SW 1271 (cell line): Measurements from ENCODE around the gene HIP1R.

Experiments
- DNase-seq, 2 experiments: peaks; one replicate each; lab custom pipeline; 2025; lab: John Stamatoyannopoulos, UW

Gene HIP1R

DNA sequence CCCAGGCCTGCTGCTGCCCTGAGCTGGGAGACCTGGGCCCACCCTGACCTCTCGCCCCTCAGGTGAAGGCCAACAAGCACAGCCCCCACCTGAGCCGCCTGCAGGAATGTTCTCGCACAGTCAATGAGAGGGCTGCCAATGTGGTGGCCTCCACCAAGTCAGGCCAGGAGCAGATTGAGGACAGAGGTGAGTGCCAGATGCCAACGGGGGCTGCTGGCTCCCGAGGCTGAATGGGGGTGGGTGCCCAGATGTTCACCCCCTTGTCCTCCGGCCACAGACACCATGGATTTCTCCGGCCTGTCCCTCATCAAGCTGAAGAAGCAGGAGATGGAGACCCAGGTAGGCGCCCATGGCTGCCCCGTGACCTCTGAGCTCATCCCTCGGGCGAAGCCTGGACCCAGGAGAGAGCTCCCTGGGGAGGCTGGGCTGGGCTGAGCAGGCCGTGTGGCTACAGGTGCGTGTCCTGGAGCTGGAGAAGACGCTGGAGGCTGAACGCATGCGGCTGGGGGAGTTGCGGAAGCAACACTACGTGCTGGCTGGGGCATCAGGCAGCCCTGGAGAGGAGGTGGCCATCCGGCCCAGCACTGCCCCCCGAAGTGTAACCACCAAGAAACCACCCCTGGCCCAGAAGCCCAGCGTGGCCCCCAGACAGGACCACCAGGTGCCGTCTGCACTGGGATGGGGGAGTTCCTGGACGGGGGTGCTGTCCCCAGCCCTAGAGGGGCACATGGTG is 25.8 kb downstream of the HIP1R start:
- DNase-seq = no peak

DNA sequence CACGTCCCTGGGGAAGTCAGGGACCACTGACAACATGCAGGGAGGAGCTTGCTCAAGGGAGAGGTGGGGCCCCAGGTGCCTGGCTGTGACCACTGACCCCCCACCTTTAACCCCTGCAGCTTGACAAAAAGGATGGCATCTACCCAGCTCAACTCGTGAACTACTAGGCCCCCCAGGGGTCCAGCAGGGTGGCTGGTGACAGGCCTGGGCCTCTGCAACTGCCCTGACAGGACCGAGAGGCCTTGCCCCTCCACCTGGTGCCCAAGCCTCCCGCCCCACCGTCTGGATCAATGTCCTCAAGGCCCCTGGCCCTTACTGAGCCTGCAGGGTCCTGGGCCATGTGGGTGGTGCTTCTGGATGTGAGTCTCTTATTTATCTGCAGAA is 26.3 kb downstream of the HIP1R start:
- DNase-seq = no peak

GRCh38 chr12:122862110-122862634 is 26.9 kb downstream of the HIP1R start:
- no peak for DNase-seq

GRCh38 chr12:122862872-122863701 is 27.8 kb downstream of the HIP1R start:
- no peak for DNase-seq

DNA sequence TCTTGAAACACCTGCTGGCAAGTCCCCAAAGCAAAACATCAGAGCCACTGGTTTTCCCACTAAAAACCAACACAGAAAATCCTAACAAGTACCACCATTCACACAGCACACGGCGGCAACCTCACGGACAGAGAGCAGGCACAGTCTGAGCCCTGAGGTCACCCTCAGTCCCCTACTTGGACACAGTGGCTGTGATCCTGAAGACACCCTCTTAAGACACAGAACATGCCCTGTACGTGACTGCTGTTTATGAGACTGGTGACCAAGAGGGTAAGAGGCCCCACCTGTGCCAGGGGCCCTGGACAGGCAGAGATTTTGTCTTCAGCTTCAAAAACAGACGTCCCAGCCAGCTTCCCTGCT is 29.6 kb downstream of the HIP1R start:
- no peak for DNase-seq

- DNase-seq = no peak
Observed at GRCh38 chr12:122865268-122866231, 30.3 kb downstream of the HIP1R start.

DNA sequence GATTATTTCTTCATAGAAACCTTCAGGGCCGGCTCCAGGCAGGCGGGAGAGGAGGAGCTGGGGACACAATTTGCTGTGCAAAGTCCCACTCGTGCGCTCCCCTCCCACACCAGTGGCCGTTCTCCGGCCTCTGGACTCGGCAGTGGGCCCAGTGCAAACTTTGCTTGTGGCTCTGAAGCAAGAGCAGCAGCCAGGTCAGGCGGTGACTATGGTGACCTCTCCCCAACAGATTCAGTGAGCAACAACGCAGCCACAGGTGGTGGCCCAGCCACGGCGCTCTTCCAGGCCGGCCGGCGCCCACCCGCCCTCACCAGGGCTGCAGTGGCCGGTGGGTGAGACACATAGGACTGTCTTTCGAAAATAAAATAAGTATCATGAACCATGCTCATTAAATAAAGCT is 31.1 kb downstream of the HIP1R start:
- no peak for DNase-seq

GRCh38 chr12:122866950-122867607 is 31.8 kb downstream of the HIP1R start:
- no peak for DNase-seq

DNA sequence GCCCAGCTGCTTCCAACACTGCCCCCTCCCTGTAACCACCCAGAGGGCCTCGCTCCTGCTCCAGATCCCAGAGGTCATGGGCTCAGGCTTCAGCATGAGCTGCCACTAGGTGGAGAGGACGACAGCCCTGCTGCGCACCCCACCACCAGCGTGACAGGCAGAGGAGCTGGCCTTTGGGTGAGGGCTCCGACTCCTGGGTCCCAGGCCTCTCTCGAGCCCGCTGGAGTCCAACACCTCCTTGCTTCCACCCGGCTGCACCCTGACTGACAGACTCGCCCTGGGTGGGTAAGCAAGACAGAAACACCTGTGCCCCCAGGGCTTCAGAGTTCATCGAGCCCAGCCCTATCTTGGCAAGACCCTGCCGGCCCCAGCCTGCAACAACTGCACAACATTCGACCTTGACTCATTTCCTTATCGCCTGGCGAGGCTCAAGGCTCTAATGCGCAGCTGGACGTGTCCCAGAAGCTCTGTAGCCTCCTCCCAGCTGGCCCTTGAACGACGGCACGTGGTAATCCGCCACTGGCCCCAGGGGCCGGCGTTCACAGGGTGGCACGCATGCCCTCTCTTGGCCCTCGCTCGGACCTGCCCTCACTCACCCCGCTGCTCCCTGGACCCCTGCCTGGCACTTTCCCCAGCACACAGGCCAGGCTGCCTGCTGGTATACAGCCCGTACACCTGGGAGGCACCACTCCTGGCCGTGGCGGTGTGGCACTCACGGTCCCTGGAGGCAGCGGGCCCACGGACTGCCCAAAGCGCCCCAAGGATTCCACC is 32.6 kb downstream of the HIP1R start:
- DNase-seq = no peak

- no peak for DNase-seq
Observed at GRCh38 chr12:122868471-122869177, 33.4 kb downstream of the HIP1R start.

GRCh38 chr12:122869207-122869973 is 34.1 kb downstream of the HIP1R start:
- DNase-seq = no peak

- DNase-seq = no peak
Observed at GRCh38 chr12:122870163-122870842, 35.0 kb downstream of the HIP1R start.

DNA sequence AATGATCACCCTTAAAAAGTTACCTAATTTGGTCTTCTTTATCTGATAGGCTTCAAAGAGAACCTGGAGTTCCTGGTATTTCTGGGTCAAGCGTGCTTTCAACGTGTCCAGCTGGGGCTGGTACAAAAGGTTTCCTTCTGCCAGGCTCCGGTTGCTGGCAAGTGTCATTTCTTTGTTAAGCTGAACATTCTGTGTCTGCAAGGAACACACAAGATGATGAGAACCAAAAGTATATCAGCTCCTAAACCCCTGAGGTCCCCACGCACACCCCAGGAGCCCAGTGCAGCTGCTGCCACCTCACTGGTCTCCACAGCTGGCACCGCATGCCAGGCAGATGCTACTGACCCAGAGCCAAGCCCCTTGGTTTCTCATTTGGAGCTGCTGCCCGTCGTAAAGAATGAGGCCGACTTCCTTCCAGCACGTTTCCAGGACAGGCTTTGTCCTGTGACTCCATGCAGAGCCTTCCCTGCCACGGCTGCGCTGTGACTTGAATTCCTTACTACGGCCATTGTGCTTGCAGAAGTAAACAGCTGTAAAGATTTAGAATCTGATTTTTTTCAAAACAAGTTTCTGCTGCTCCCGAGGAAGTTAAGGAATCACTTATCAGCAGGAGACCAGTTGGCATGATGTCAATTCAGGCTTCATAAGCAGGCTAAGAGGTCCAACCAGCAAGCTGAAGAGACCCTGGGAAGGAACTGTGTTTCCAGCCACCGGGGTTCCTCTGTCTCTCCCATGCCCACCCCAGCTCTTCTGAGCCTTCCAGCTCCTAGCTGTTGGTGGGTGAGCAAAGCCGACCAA is 35.8 kb downstream of the HIP1R start:
- no peak for DNase-seq

GRCh38 chr12:122871851-122872780 is 36.9 kb downstream of the HIP1R start:
- no peak for DNase-seq

DNA sequence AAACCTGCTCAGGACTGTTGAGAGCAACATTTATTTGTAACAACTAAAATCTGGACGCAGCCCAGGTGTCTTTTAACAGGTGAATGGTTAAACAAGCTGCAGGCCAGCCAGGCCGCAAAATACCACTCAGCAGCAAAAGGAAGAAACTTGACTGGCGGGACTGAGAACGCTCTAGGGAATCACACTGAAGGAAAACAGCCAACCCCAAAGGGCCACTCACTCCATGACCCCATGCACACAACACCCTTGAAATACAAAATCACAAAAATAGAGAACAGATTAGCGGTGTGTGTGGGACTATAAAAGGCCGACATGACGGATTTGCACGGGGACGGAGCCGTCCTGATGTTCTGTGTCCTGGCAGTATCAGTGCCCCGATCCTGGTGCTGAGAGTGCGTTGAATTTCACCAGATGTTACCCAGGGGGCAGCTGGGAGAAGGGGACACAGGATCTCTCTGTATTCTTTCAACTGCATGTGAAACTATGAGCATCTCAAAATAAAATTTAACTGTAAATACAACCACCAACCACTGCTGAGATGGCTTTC is 37.6 kb downstream of the HIP1R start:
- no peak for DNase-seq

GRCh38 chr12:122873540-122873939 is 38.3 kb downstream of the HIP1R start:
- DNase-seq = no peak

DNA sequence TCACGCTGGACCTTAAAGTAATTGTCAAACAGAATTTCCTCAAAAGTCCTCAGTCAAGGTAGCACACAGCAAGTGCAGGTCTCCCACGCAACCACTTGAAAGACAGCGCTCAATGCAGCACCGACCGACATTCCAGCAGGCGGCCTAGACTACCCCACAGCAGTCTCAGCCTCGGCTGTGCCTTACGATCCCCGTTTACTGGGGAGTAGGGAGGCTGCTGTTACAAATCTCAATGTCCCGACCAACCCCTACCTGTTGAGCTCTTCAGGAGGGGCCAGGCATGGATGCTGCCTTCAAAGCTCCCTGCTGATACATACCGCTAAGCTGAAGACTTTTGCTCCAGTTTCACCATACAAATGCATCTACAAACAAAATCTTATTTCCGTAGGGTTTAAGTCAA is 38.8 kb downstream of the HIP1R start:
- no peak for DNase-seq
